ENCODE data around the gene MKRN3. TPM values are rescaled to one million over a fixed set of nuclear protein-coding genes. Genes with fewer than 3 reads are reported as not detected.

Gene MKRN3
- total RNA-seq, 6 experiments from 2014 or later: 0.24 to 0.44 TPM; not detected in 4

GRCh38 chr15:23606226-23606625, 40.8 kb downstream of the MKRN3 start:
- DNase-seq (no peak), ATAC-seq (no peak)
- 75% methylated on average over 2 of the region's 2 CpGs for WGBS (ENCODE audit: insufficient coverage, low coverage, low lambda C conversion rate, missing lambda C conversion rate)
- intact Hi-C loops (cut with DNase I): no loop called here
- Histone ChIP-seq H3K27ac (no peak overlapping the region), H3K4me3 (no peak overlapping the region), H3K36me3 (no peaks in the 10 kb centered on the region), H3K27me3 (no peaks in the 10 kb centered on the region), H3K4me1 (no peaks in the 10 kb centered on the region), H3K9me3 (no peaks in the 10 kb centered on the region)
- TF ChIP-seq, protein P1, sequence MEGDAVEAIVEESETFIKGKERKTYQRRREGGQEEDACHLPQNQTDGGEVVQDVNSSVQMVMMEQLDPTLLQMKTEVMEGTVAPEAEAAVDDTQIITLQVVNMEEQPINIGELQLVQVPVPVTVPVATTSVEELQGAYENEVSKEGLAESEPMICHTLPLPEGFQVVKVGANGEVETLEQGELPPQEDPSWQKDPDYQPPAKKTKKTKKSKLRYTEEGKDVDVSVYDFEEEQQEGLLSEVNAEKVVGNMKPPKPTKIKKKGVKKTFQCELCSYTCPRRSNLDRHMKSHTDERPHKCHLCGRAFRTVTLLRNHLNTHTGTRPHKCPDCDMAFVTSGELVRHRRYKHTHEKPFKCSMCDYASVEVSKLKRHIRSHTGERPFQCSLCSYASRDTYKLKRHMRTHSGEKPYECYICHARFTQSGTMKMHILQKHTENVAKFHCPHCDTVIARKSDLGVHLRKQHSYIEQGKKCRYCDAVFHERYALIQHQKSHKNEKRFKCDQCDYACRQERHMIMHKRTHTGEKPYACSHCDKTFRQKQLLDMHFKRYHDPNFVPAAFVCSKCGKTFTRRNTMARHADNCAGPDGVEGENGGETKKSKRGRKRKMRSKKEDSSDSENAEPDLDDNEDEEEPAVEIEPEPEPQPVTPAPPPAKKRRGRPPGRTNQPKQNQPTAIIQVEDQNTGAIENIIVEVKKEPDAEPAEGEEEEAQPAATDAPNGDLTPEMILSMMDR (IDR thresholded peaks at IDR 0.05): no peak
- TF ChIP-seq POLR2A (IDR thresholded peaks at IDR 0.05): no peak

DNA sequence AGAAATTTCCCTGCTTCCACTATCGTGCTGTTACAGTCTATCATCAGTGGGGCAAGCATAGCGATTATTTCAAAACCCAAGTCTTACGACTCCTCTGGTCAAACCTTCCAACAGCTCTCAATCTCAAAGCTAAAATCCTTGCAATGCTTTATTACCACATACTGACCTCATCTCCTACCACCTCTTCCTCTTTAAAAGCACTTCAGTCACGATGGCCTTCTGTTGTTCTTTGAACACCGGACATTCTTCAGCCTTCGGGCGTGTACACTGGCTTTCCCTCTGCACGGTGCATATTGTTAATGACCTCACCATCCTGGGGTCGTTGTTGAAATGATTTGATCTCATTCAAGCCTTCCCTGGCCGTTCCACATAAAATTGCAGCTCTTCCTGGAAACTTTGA, 51.1 kb downstream of the MKRN3 start:
- Histone ChIP-seq H3K36me3 (no peaks in the 10 kb centered on the region), H3K27ac (no peak overlapping the region), H3K4me1 (no peaks in the 10 kb centered on the region), H3K9me3 (no peaks in the 10 kb centered on the region), H3K4me3 (no peak overlapping the region), H3K27me3 (no peaks in the 10 kb centered on the region)
- no peak for ATAC-seq
- 64% methylated on average over 10 of the region's 10 CpGs for WGBS (ENCODE audit: insufficient coverage, low coverage, low lambda C conversion rate, missing lambda C conversion rate)
- intact Hi-C loops (cut with DNase I): no loop called here
- TF ChIP-seq POLR2A (IDR thresholded peaks at IDR 0.05): no peak
- TF ChIP-seq, protein P1 (IDR thresholded peaks at IDR 0.05): no peak
- DNase-seq: no peak

MicroRNAs within 50 kb of the gene (microRNA counts, 767-probe panel; counts per million panel counts)
- microRNA hsa-miR-4508: 237 counts per million

Small RNA genes within 50 kb of the gene (microRNA-seq; reads per million reads assigned to microRNA genes)
- gene MIR4508: 0 reads per million in 2 donors

Small RNA genes within 50 kb of the gene (small RNA-seq; reads per million reads assigned to genes)
- 0.13 to 0.29 reads per million in 2 experiments for gene MIR4508

Other genes starting within 250 kb of the MKRN3 start
- not detected for gene GOLGA6L26, start 231.5 kb upstream of the MKRN3 start, total RNA-seq
- under 1 TPM in 5 of 6 experiments, not detected in 1; 0.18 to 0.37 (median 0.22) TPM for gene GOLGA8S, start 210.9 kb upstream of the MKRN3 start, total RNA-seq
- not detected for gene GOLGA6L2, start 118.4 kb upstream of the MKRN3 start, total RNA-seq
- gene MAGEL2, start 82.2 kb downstream of the MKRN3 start, total RNA-seq: under 1 TPM in 2 of 6 experiments, not detected in 4; 0.04 to 0.05 TPM
- gene NDN, start 121.6 kb downstream of the MKRN3 start, total RNA-seq: 1 to 10 TPM; 1.6 to 3.8 (median 2.9) TPM

Data from right lobe of liver (tissue), 6 donors.